HG03025 (cell line): Measurements from ENCODE around the gene FLRT3.

ENCODE experiments used
- ATAC-seq: cut with Tn5 transposase; IDR thresholded peaks from one replicate; pipeline ENCODE4 v1.9.1; 2021; ENCODE audit warnings: mild to moderate bottlenecking, moderate library complexity; ENCODE audit not compliant: unreplicated experiment, low FRiP score

The FLRT3 gene

GRCh38 chr20:14337400-14338171 is at the start of gene FLRT3:
Gene FLRT3 (minus strand): TSS chr20:14337612. CDS start chr20:14327506, 10,106 bp downstream.
- ATAC-seq = peak; percentile 81

- no peak for ATAC-seq
These were observed 49.3 kb upstream of the FLRT3 start for GRCh38 chr20:14386726-14387125.

- ATAC-seq = no peak
These were observed 47.8 kb upstream of the FLRT3 start for GRCh38 chr20:14385176-14385740.

- no peak for ATAC-seq
These were observed 47.2 kb upstream of the FLRT3 start for GRCh38 chr20:14384416-14385175.

- no peak for ATAC-seq
These were observed 45.9 kb upstream of the FLRT3 start for GRCh38 chr20:14383335-14383734.

- no peak for ATAC-seq
These were observed 40.9 kb upstream of the FLRT3 start for GRCh38 chr20:14378326-14378725.

GRCh38 chr20:14375416-14375985 is 38.1 kb upstream of the FLRT3 start:
- ATAC-seq = no peak

- ATAC-seq = no peak
These were observed 36.8 kb upstream of the FLRT3 start for GRCh38 chr20:14374196-14374595.

GRCh38 chr20:14361509-14362345 is 24.3 kb upstream of the FLRT3 start:
- no peak for ATAC-seq

GRCh38 chr20:14360416-14360815 is 23.0 kb upstream of the FLRT3 start:
- ATAC-seq = no peak

GRCh38 chr20:14355791-14356190 is 18.4 kb upstream of the FLRT3 start:
- ATAC-seq = no peak

GRCh38 chr20:14344746-14345145 is 7.3 kb upstream of the FLRT3 start:
- no peak for ATAC-seq

- no peak for ATAC-seq
These were observed 6.2 kb upstream of the FLRT3 start for GRCh38 chr20:14343491-14344065.

GRCh38 chr20:14342918-14343317 is 5.5 kb upstream of the FLRT3 start:
- no peak for ATAC-seq

- no peak for ATAC-seq
These were observed 4.4 kb upstream of the FLRT3 start for GRCh38 chr20:14341801-14342200.

GRCh38 chr20:14336686-14337085 is 726 bp downstream of the FLRT3 start:
- no peak for ATAC-seq

GRCh38 chr20:14335052-14335451 is 2.4 kb downstream of the FLRT3 start:
- ATAC-seq = no peak

- no peak for ATAC-seq
These were observed 3.0 kb downstream of the FLRT3 start for GRCh38 chr20:14334306-14334930.

- no peak for ATAC-seq
These were observed 3.7 kb downstream of the FLRT3 start for GRCh38 chr20:14333721-14334120.
